ENCODE results near the gene EIF3A.
A peak's percentile ranks its signal among the peaks of the same experiment; 100 is the strongest.

EIF3A gene

DNA sequence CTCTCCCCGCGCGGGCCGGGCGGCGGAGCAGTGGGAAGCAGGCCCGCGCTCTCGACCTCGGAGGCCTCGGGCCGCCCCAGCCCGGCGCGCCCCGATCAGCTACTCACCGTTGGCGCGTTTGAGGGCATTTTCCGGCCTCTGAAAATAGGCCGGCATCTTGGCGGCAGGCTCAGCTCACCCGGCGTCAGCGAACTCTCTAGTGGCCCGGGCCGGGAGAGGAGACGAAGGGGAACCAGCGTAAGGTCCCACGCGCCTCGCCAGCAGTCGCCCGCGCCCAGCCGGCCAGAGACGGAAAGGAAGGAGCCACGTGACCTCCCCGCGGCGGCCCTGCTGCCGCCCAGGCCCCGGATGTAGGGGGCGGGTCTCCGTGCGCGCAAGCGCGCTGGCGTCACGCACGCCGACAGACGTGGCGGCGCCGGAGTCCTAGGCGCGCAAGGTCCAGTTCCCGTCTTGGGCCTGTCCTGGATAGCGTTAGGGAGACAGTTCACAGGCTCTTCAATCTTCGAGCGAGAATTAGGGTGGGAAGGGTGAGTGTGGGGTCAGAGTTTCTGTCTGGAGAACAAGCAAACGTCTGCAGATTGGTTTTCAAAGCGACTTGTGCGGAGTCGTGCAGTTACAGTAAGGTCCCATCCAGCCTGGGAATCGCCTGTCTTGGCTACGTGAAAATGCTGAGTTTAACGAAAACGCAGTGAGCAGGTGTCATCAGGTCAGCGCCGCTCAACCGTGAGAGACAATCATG, at the start of gene EIF3A:
TSS of gene EIF3A (minus strand) at position 297 of the 739 bp plus-strand sequence. CDS start at position 156, 141 bp downstream.
- Histone ChIP-seq H3K9ac (ENCODE audit: low read length) (peak within 1 kb of the TSS; percentile 73), H3K4me1 (ENCODE audit: insufficient read depth, low read length) (peaks cover 15% of the 10 kb centered on the region), H3K27me3 (ENCODE audit: control insufficient read depth in 1 of 2, insufficient read depth in 2 of 2, low read length in 2 of 2) (no peaks in the 10 kb centered on the region), H3K9me3 (ENCODE audit: low read length) (no peaks in the 10 kb centered on the region), H3K36me3 (ENCODE audit: insufficient read depth, low read length) (no peaks in the 10 kb centered on the region), H3K27ac (ENCODE audit: low read depth, low read length) (peak within 1 kb of the TSS; percentile 99), H3K4me3 (ENCODE audit: low read depth in 1 of 2, low read length in 2 of 2) (peak within 1 kb of the TSS; percentile 74 to 99)

- Histone ChIP-seq H3K4me1 (ENCODE audit: insufficient read depth, low read length) (no peaks in the 10 kb centered on the region), H3K27me3 (ENCODE audit: control insufficient read depth in 1 of 2, insufficient read depth in 2 of 2, low read length in 2 of 2) (no peaks in the 10 kb centered on the region), H3K27ac (ENCODE audit: low read depth, low read length) (no peak overlapping the region)
Measured at GRCh38 chr10:119129721-119130120, 49.1 kb upstream of the EIF3A start.

GRCh38 chr10:119125942-119126341, 45.3 kb upstream of the EIF3A start:
- H3K36me3 ChIP-seq (ENCODE audit: insufficient read depth, low read length), result peaks cover 45% of the 10 kb centered on the region
- no peaks in the 10 kb centered on the region for H3K4me1 ChIP-seq (ENCODE audit: insufficient read depth, low read length)
- no peak overlapping the region for H3K9ac ChIP-seq (ENCODE audit: low read length)
- H3K4me3 ChIP-seq (ENCODE audit: low read depth in 1 of 2, low read length in 2 of 2), result no peak overlapping the region
- no peak overlapping the region for H3K27ac ChIP-seq (ENCODE audit: low read depth, low read length)
- no peaks in the 10 kb centered on the region for H3K9me3 ChIP-seq (ENCODE audit: low read length)
- H3K27me3 ChIP-seq (ENCODE audit: control insufficient read depth in 1 of 2, insufficient read depth in 2 of 2, low read length in 2 of 2), result no peaks in the 10 kb centered on the region

More at GRCh38 chr10:119129721-119130120, 49.1 kb upstream of the EIF3A start:
- H3K9me3 ChIP-seq (ENCODE audit: low read length), result no peaks in the 10 kb centered on the region
- H3K9ac ChIP-seq (ENCODE audit: low read length), result no peak overlapping the region
- H3K4me3 ChIP-seq (ENCODE audit: low read depth in 1 of 2, low read length in 2 of 2), result no peak overlapping the region
- H3K36me3 ChIP-seq (ENCODE audit: insufficient read depth, low read length), result peaks cover 55% of the 10 kb centered on the region

- Histone ChIP-seq H3K27ac (ENCODE audit: low read depth, low read length) (no peak overlapping the region), H3K36me3 (ENCODE audit: insufficient read depth, low read length) (peaks cover 30% of the 10 kb centered on the region), H3K27me3 (ENCODE audit: control insufficient read depth in 1 of 2, insufficient read depth in 2 of 2, low read length in 2 of 2) (no peaks in the 10 kb centered on the region), H3K9ac (ENCODE audit: low read length) (no peak overlapping the region), H3K9me3 (ENCODE audit: low read length) (no peaks in the 10 kb centered on the region), H3K4me3 (ENCODE audit: low read depth in 1 of 2, low read length in 2 of 2) (no peak overlapping the region), H3K4me1 (ENCODE audit: insufficient read depth, low read length) (no peaks in the 10 kb centered on the region)
Measured at GRCh38 chr10:119120875-119121274, 40.3 kb upstream of the EIF3A start.

GRCh38 chr10:119120413-119120867, 39.8 kb upstream of the EIF3A start:
- Histone ChIP-seq H3K9ac (ENCODE audit: low read length) (no peak overlapping the region), H3K27ac (ENCODE audit: low read depth, low read length) (no peak overlapping the region), H3K36me3 (ENCODE audit: insufficient read depth, low read length) (peaks cover 28% of the 10 kb centered on the region), H3K4me1 (ENCODE audit: insufficient read depth, low read length) (no peaks in the 10 kb centered on the region), H3K9me3 (ENCODE audit: low read length) (no peaks in the 10 kb centered on the region), H3K4me3 (ENCODE audit: low read depth in 1 of 2, low read length in 2 of 2) (no peak overlapping the region), H3K27me3 (ENCODE audit: control insufficient read depth in 1 of 2, insufficient read depth in 2 of 2, low read length in 2 of 2) (no peaks in the 10 kb centered on the region)

GRCh38 chr10:119119400-119119799, 38.8 kb upstream of the EIF3A start:
- Histone ChIP-seq H3K27ac (ENCODE audit: low read depth, low read length) (no peak overlapping the region), H3K4me3 (ENCODE audit: low read depth in 1 of 2, low read length in 2 of 2) (no peak overlapping the region), H3K9me3 (ENCODE audit: low read length) (no peaks in the 10 kb centered on the region), H3K27me3 (ENCODE audit: control insufficient read depth in 1 of 2, insufficient read depth in 2 of 2, low read length in 2 of 2) (no peaks in the 10 kb centered on the region), H3K4me1 (ENCODE audit: insufficient read depth, low read length) (peaks cover 5% of the 10 kb centered on the region), H3K9ac (ENCODE audit: low read length) (no peak overlapping the region), H3K36me3 (ENCODE audit: insufficient read depth, low read length) (peaks cover 29% of the 10 kb centered on the region)

DNA sequence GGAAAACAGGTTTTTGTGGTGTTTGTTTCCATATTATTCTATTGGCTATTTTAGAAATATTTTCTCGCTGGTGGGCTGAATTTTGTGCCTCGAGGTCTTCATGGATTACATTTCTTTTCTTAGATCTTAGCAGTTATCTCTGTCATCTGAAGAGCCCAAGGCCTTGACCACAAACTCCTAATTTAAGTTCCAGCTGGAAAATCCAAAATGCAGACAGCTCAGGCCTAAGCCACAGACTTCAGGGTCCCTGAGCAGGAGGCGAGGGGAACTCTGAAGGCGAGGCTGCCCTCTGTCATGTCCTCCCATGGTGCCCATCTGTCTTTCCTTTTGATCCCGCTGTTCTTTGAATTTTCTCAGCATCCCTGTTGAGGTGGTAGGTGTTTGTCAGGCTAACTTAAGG, 37.6 kb upstream of the EIF3A start:
- peaks cover 33% of the 10 kb centered on the region for H3K36me3 ChIP-seq (ENCODE audit: insufficient read depth, low read length)
- H3K27ac ChIP-seq (ENCODE audit: low read depth, low read length), result no peak overlapping the region
- H3K9me3 ChIP-seq (ENCODE audit: low read length), result no peaks in the 10 kb centered on the region
- peaks cover 16% of the 10 kb centered on the region for H3K4me1 ChIP-seq (ENCODE audit: insufficient read depth, low read length)
- H3K9ac ChIP-seq (ENCODE audit: low read length), result no peak overlapping the region
- H3K4me3 ChIP-seq (ENCODE audit: low read depth in 1 of 2, low read length in 2 of 2), result no peak overlapping the region
- H3K27me3 ChIP-seq (ENCODE audit: control insufficient read depth in 1 of 2, insufficient read depth in 2 of 2, low read length in 2 of 2), result no peaks in the 10 kb centered on the region

DNA sequence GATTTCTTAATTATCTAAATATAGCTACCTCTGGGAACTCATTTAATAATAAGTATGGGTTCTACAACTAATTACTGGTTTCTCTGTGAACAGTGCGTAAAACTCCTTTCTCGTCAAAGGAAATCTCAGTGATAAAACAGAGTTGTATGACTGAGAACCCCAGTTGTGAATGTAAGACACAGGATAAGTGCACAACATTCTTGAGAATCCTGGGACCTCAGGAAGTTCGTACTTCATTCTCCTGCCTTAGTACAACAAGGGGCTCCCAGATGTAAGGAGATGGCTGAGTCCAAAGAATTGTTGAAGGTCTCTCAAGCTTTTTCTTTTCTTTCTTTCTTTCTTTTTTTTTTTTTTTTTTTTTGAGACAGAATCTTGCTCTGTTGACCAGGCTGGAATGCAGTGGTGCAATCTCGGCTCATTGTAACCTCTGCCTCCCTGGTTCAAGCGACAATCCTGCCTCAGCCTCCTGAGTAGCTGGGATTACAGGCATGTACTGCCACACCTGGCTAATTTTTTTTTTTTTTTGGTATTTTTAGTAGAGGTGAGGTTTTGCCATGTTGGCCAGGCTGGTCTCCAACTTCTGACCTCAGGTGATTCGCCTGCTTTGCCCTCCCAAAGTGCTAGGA, 35.8 kb upstream of the EIF3A start:
- H3K27me3 ChIP-seq (ENCODE audit: control insufficient read depth in 1 of 2, insufficient read depth in 2 of 2, low read length in 2 of 2), result no peaks in the 10 kb centered on the region
- no peak overlapping the region for H3K4me3 ChIP-seq (ENCODE audit: low read depth in 1 of 2, low read length in 2 of 2)
- H3K9ac ChIP-seq (ENCODE audit: low read length), result no peak overlapping the region
- H3K36me3 ChIP-seq (ENCODE audit: insufficient read depth, low read length), result peaks cover 29% of the 10 kb centered on the region
- peaks cover 16% of the 10 kb centered on the region for H3K4me1 ChIP-seq (ENCODE audit: insufficient read depth, low read length)
- no peak overlapping the region for H3K27ac ChIP-seq (ENCODE audit: low read depth, low read length)
- H3K9me3 ChIP-seq (ENCODE audit: low read length), result no peaks in the 10 kb centered on the region

DNA sequence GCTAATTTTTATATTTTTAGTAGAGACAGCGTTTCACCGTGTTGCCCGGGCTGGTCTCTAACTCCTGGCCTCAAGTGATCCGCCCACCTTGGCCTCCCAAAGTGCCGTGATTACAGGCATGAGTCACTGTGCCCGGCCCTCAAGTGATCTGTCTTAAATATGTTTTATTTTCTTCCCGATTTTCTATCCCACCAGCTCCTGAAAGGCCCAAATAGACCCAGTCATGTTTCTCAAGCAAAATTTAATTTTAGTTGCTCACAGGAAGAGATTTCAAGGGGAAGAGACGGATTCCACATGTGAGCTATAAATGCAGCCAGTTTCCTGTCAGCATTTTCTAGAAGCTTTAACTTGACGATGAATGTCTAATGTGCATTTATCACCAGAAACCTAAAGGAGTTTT, 35.3 kb upstream of the EIF3A start:
- Histone ChIP-seq H3K36me3 (ENCODE audit: insufficient read depth, low read length) (peaks cover 28% of the 10 kb centered on the region), H3K9ac (ENCODE audit: low read length) (no peak overlapping the region), H3K4me1 (ENCODE audit: insufficient read depth, low read length) (peaks cover 16% of the 10 kb centered on the region), H3K9me3 (ENCODE audit: low read length) (no peaks in the 10 kb centered on the region), H3K4me3 (ENCODE audit: low read depth in 1 of 2, low read length in 2 of 2) (no peak overlapping the region), H3K27ac (ENCODE audit: low read depth, low read length) (no peak overlapping the region), H3K27me3 (ENCODE audit: control insufficient read depth in 1 of 2, insufficient read depth in 2 of 2, low read length in 2 of 2) (no peaks in the 10 kb centered on the region)

GRCh38 chr10:119113751-119114732, 33.4 kb upstream of the EIF3A start:
- Histone ChIP-seq H3K27me3 (ENCODE audit: control insufficient read depth in 1 of 2, insufficient read depth in 2 of 2, low read length in 2 of 2) (no peaks in the 10 kb centered on the region), H3K36me3 (ENCODE audit: insufficient read depth, low read length) (peaks cover 27% of the 10 kb centered on the region), H3K27ac (ENCODE audit: low read depth, low read length) (peak overlapping the region; percentile 49), H3K9me3 (ENCODE audit: low read length) (no peaks in the 10 kb centered on the region), H3K4me3 (ENCODE audit: low read depth in 1 of 2, low read length in 2 of 2) (no peak overlapping the region), H3K4me1 (ENCODE audit: insufficient read depth, low read length) (peaks cover 16% of the 10 kb centered on the region), H3K9ac (ENCODE audit: low read length) (no peak overlapping the region)

DNA sequence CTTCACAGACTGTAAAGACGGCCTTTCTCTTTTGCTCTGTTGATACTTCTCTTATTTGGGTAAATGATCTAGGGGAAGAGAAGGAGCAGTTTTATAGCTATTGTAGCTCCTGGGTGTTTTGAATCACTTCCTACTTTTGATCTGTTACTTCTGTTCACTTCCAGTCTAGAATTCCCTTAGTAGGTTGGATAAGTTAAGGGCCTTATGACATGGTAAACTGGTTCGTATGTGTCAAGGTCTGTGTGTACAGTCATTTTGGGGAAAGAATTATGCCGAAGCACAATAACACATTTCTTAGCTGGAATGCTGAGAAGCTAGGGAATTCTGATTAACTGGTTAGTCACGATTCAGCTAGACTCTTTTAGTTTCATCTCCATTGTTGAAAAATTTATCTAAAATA, 31.4 kb upstream of the EIF3A start:
- no peak overlapping the region for H3K4me3 ChIP-seq (ENCODE audit: low read depth in 1 of 2, low read length in 2 of 2)
- peaks cover 23% of the 10 kb centered on the region for H3K36me3 ChIP-seq (ENCODE audit: insufficient read depth, low read length)
- H3K27ac ChIP-seq (ENCODE audit: low read depth, low read length), result no peak overlapping the region
- peaks cover 16% of the 10 kb centered on the region for H3K4me1 ChIP-seq (ENCODE audit: insufficient read depth, low read length)
- no peaks in the 10 kb centered on the region for H3K9me3 ChIP-seq (ENCODE audit: low read length)
- H3K9ac ChIP-seq (ENCODE audit: low read length), result no peak overlapping the region
- no peaks in the 10 kb centered on the region for H3K27me3 ChIP-seq (ENCODE audit: control insufficient read depth in 1 of 2, insufficient read depth in 2 of 2, low read length in 2 of 2)
